DMS153 (cell line): Measurements from ENCODE around the gene LPAR2.

Experiments
- DNase-seq: peaks from one replicate; lab custom pipeline; 2025; lab: John Stamatoyannopoulos, UW

The LPAR2 gene

GRCh38 chr19:19597809-19598306 is 30.2 kb downstream of the LPAR2 start:
- no peak for DNase-seq

DNA sequence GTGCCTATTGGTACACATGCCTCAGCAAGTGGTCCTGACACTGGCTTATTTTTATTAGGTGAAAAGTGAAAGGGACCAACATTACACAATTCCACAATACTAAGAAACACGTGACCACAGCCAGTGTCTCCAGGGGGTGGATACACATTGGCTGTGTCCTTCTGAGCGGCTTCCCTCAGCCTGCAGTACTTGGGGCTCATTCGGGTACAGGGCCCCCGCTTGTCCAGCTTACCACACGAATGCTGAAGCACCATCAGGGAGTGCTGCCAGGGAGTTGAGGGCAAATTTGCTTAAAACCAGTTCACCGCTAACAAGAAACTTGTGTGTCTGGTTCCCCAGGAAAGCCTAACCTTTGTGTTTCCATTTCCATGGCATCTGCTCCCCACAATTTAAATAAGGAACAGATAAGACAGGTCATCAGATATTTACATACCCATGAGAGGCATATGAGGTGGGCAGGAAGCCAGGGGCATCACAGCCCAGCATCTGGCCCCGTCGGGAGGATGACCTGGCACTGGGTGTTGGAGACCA is 32.8 kb downstream of the LPAR2 start:
- DNase-seq: no peak

GRCh38 chr19:19594381-19594780 is 33.6 kb downstream of the LPAR2 start:
- no peak for DNase-seq

GRCh38 chr19:19592690-19593089 is 35.3 kb downstream of the LPAR2 start:
- DNase-seq: no peak

- DNase-seq: no peak
These were observed 36.7 kb downstream of the LPAR2 start for GRCh38 chr19:19591133-19591825.

GRCh38 chr19:19588546-19588945 is 39.5 kb downstream of the LPAR2 start:
- no peak for DNase-seq

DNA sequence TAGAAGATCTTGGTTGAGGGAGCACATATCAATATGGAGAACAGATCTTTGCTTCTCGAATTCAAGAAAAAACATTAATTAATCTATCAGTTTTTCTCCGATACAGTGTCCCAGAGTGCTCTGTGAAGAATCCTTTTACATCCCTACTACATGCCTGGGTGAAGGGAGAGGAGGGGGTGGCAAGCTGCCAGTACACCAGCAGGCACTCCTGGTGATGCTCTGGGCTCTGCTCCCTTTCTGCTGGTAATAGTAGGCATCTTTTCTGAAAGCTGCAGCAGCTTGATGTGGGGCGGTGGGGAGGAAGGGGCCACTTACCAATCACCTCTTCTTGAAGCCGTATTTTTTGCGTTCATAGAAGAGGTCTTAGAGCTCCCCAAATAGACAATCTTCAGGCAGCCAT is 40.2 kb downstream of the LPAR2 start:
- no peak for DNase-seq

DNA sequence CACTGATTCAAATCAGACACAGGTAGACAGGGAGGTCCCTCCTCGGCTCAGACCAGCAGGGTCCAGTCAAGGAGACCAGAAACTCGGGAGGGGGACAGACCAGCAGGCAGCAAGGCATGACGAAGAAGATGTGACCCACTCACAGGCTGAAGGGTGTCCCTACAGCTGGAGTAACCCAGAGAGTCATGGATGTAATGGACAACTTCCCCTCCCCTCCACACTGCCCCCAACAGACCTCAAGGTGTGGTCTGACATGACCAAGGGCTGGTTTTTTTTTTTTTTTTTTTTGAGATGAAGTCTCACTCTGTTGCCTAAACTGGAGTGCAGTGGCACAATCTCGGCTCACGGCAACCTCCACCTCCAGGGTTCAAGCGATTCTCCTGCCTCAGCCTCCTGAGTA is 43.7 kb downstream of the LPAR2 start:
- no peak for DNase-seq

DNA sequence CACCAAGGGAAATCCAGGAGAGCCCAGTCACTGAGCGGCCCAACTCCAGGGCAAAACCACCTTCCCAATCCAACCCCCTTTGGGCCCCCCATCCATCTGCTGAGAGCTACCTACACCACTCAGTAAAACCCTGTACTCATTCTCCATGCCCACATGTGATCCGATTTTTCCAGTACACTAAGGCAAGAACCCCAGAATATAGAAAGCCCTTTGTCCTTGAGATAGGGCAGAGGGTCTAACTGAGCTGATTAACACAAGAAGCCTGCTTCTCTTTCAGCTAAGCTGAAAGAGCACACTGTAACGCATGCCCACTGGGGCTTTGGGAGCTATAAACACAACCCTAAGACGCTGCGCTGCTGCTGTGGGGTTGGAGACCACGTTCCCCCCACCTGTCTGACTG is 45.5 kb downstream of the LPAR2 start:
- DNase-seq: no peak

- no peak for DNase-seq
These were observed 46.6 kb downstream of the LPAR2 start for GRCh38 chr19:19581391-19581790.

DNA sequence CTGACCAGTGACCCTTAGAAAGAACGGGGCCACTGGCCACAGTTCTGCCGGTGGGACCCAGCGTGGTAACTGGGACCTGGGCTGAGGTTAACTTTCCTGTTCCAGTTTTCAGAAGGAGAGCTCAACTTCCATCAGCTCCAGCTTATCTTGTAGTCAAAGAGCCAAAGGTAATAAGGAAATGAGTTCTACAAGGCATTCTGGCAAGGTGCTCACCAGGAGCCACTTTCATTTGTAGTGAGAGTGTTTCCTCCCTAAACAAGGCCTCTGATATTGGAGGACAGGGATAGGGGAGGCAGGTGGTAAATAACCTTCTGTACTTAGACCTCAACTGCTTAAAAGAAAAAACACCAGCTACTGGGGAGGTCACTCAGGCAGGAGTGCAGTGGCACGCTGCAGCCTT is 47.6 kb downstream of the LPAR2 start:
- DNase-seq: no peak

GRCh38 chr19:19579533-19580361 is 48.3 kb downstream of the LPAR2 start:
- no peak for DNase-seq

DNA sequence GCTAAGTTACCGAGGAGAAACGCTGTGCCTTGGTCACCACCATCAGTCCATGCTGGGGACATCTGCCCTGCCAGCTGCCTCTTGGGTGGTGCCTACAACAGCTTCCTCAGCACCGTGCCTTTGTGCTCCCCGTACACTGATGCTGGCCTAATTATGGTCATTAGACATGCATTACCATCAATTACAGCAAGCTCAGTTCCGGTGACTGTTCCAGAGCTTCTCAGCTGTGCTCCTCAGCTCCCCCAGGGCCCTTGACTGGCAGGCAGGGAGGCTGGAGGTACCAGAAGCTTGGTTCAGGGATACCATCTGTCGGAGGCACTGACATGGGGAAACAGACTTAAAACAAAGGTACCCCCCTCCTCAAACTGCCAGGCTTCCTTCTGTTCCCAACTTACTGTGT is 49.8 kb downstream of the LPAR2 start:
- DNase-seq: no peak

GRCh38 chr19:19575411-19575810 is 52.6 kb downstream of the LPAR2 start:
- DNase-seq: no peak
